ENCODE data around the gene KIRREL3.

DNA sequence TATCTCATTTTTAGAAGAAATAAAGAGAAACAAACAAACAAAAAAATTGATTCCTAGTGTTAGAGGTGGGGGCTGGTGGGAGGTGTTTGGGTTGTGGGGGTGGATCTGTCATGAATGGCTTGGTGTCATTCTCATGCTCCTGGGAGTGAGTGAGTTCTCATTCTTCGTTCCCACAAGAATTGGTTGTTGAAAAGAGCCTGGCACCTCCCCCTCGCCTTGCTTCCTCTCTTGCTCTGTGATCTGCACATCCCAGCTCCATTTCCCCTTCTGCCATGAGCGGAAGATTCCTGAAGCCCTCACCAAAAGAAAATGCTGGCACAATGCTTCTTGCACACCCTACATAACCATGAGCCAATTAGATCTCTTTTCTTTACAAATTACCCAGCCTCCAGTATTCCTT, 367.2 kb downstream of the KIRREL3 start:
- TF ChIP-seq POLR2AphosphoS5 (IDR thresholded peaks at IDR 0.05; ENCODE audit: borderline replicate concordance, low read depth, low read length): no peak
- no peak for TF ChIP-seq EZH2 (IDR thresholded peaks at IDR 0.05)
- TF ChIP-seq FOXP2 (optimal IDR thresholded peaks at IDR 0.05; ENCODE audit: control extremely low read depth, extremely low read length, insufficient read depth): no peak

Measured in SK-N-MC (cell line).